Progenitor cell of endocrine pancreas (in vitro differentiated cells): ENCODE results near the gene PHRF1. TPM values are rescaled to one million over a fixed set of nuclear protein-coding genes. Genes with fewer than 3 reads are reported as not detected.

Experiments used
- DNase-seq: peaks from one replicate; pipeline ENCODE4 v3.0.0; 2021; ENCODE audit warnings: low spot score; ENCODE audit not compliant: unreplicated experiment
- H3K27ac Mint-ChIP-seq: 2 replicates; pipeline ENCODE4 v1.8.0; 2021; ENCODE audit warnings: mild to moderate bottlenecking, moderate library complexity, mixed read lengths
- H3K27me3 Mint-ChIP-seq: 2 replicates; pipeline ENCODE4 v1.8.0; 2021; ENCODE audit warnings: mixed read lengths
- H3K36me3 Mint-ChIP-seq: 2 replicates; pipeline ENCODE4 v1.8.0; 2022; ENCODE audit warnings: mixed read lengths; ENCODE audit not compliant: insufficient read depth
- H3K4me1 Mint-ChIP-seq: 2 replicates; pipeline ENCODE4 v1.8.0; 2021; ENCODE audit warnings: low read depth, mixed read lengths
- H3K4me3 Mint-ChIP-seq: 2 replicates; pipeline ENCODE4 v1.8.0; 2021; ENCODE audit warnings: low read depth, mild to moderate bottlenecking, moderate library complexity, mixed read lengths
- H3K9me3 Mint-ChIP-seq: 2 replicates; pipeline ENCODE4 v1.8.0; 2021; ENCODE audit warnings: low read depth, mixed read lengths
- CTCF ChIP-seq: fragments of 200-600 bp; sonication (generic); IDR thresholded peaks from one replicate; pipeline ENCODE4 v1.5.0; 2021; ENCODE audit warnings: antibody characterized with exemption, mild to moderate bottlenecking; ENCODE audit not compliant: unreplicated experiment
- total RNA-seq: library from RNA; stranded (reverse); gene quantifications from 2 replicates; pipeline ENCODE4 v1.2.1, GENCODE V29; 2021

PHRF1 gene
- total RNA-seq, 1 donor from 2014 or later = 44.4 TPM

DNA sequence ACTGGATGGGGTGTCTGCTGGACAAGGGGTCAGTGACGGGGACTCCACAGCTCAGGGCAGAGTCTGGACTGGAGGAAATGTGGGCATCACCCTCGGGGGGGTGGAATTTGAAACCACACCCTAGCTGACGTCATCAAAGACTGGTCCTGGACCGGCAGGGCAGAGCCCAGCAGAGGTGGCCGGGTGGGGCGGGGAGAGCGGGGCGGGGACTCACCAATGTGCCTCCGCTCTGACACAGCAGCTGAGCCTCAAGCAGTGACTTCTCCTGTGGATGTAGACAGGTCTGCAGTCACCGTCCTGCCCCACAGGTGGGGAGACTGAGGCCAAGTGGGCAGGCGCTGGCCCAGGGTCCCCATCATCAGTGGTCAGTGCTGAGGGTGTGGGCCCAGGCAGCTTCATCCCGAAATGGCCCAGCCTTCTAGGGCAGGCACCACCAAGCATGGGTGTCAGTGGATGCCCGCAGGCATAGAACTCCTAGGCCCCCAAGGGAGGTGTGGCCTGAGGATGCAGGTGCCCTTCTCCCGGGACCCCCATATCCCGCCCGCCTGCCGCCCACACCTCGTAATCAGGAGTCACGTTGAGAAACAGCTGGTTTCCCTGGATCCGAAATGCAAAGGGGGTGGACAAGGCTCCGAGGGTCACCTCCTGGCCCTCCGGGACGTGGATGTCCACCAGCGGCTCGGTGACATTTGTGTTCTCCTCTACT lies 47.9 kb downstream of the PHRF1 start:
- peaks cover 17% of the 10 kb centered on the region for H3K27me3 Mint-ChIP-seq
- H3K36me3 Mint-ChIP-seq = peaks cover 6% of the 10 kb centered on the region
- no peak overlapping the region for H3K4me3 Mint-ChIP-seq
- TF ChIP-seq CTCF = no peak
- H3K4me1 Mint-ChIP-seq = no peaks in the 10 kb centered on the region
- no peak overlapping the region for H3K27ac Mint-ChIP-seq
- H3K9me3 Mint-ChIP-seq = no peaks in the 10 kb centered on the region
- DNase-seq = no peak

DNA sequence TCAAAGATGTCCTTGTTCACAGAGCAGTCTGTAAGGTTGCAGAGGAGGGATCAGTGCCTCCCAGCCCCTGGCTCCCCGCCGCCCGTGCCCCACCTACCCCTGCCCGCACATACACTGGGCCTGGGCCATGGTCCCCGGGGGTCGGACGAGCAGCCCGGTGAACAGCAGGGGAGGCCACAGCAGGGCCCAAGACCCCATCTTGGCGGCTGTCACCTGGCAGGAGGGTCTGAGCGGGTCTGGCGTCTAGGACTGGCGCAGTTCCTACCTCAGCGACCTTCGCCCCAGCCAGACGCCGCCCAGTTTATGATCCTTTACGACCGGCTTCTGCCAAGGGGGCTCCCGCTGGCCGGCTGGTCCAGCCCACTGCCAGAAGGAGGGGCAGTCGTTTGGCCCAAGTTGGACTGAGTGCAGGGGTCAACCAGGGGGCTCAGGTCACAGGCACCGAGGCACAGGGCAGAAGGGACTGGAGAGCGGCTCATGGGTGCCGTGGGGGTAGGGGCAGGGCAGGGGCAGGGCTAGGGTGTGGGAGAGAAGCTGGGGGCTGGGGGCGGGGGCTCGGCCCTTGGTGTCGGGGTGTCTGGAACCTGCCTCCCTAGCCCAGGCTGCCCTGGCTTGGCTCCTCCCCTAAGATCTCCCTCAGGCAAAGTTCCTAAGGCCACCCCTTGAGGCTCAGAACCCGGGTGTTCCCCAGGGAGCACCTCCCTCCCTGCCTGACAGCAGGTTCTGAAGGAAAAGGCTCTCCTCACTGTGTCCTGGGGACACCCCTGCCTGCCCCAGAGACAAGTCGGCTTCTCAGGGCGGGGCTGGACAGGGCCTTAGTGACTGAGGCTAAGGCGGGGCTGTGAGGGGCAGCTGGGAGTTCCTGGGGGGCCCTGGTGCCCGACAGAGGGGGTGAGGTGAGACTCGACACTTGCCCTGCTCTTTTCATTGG lies 48.7 kb downstream of the PHRF1 start, which contains the start of gene CDHR5:
Gene CDHR5, minus strand, starts transcription at position 251 of the 931 bp plus-strand sequence. Its CDS starts 53 bp downstream, at position 198.
- H3K4me1 Mint-ChIP-seq = no peaks in the 10 kb centered on the region
- no peaks in the 10 kb centered on the region for H3K9me3 Mint-ChIP-seq
- no peak for DNase-seq
- no peak within 1 kb of the TSS for H3K27ac Mint-ChIP-seq
- H3K36me3 Mint-ChIP-seq = peaks cover 9% of the 10 kb centered on the region
- TF ChIP-seq CTCF = no peak
- no peak within 1 kb of the TSS for H3K4me3 Mint-ChIP-seq
- H3K27me3 Mint-ChIP-seq = peaks cover 23% of the 10 kb centered on the region

DNA sequence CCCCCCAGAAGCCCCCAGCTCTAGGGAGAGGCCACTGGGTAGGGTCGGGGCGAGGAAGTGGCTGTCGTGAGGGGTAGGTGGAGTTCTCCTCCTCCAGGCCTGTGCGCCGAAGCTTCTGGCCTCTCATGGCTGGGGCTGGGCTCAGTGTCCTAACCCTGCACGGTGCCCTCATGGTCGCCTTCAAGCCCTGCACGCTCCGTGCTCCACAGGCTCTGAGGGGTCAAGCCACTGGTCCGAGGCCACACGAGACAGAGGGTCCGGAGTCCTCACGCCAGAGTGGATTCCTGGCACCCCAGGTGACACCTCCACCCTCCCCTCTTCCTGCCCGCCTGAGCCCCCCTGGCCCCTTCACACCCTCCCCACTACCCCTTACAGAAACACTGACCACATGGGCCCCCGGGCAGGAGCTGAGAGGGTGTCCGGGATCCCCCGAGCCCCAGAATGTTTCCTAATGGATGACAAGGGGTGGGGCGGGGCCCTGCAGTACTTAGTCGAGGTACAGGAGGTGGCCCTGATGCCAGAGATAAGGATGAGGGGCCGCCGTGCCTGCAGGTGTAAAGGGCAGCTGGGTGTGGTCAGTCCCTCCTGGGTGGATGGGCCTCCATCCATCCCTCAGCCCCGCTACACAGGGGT lies 49.5 kb downstream of the PHRF1 start:
- Mint-ChIP-seq H3K9me3 (no peaks in the 10 kb centered on the region), H3K36me3 (peaks cover 9% of the 10 kb centered on the region), H3K4me1 (no peaks in the 10 kb centered on the region), H3K27ac (no peak overlapping the region), H3K27me3 (peaks cover 23% of the 10 kb centered on the region), H3K4me3 (no peak overlapping the region)
- DNase-seq = no peak
- TF ChIP-seq CTCF = no peak

GRCh38 chr11:626475-627307 lies 50.4 kb downstream of the PHRF1 start, which contains the start of gene SCT:
Gene SCT, minus strand, starts transcription at chr11:627181. Its CDS starts 38 bp downstream, at chr11:627143.
- Mint-ChIP-seq H3K4me1 (no peaks in the 10 kb centered on the region), H3K4me3 (peak within 1 kb of the TSS; percentile 14), H3K36me3 (peaks cover 9% of the 10 kb centered on the region), H3K9me3 (no peaks in the 10 kb centered on the region), H3K27ac (peak within 1 kb of the TSS; percentile 62), H3K27me3 (peaks cover 23% of the 10 kb centered on the region)
- no peak for DNase-seq
- no peak for TF ChIP-seq CTCF
